ENCODE results near the gene PFKFB4. TPM values are rescaled to one million over a fixed set of nuclear protein-coding genes. Genes with fewer than 3 reads are reported as not detected.

PFKFB4 gene
- total RNA-seq, 1 experiment from 2014 or later, result 20.3 TPM

- POLR2A ChIA-PET, result no interaction called here
- TF ChIP-seq EZH2 (IDR thresholded peaks at IDR 0.05) (no peak), ATF3 (IDR thresholded peaks at IDR 0.05) (no peak), SP1 (IDR thresholded peaks at IDR 0.05; ENCODE audit: low read depth) (no peak)
- no peak overlapping the region for H2AFZ ChIP-seq (ENCODE audit: low read depth, low read length, poor library complexity, severe bottlenecking)
- CTCF ChIA-PET, result no interaction called here
- no peaks in the 10 kb centered on the region for H4K20me1 ChIP-seq (ENCODE audit: insufficient read depth)
- no peaks in the 10 kb centered on the region for H3K27me3 ChIP-seq (ENCODE audit: insufficient read depth, low read length)
- no peak overlapping the region for H3K27ac ChIP-seq (ENCODE audit: low read depth, low read length)
- no peaks in the 10 kb centered on the region for H3K36me3 ChIP-seq (ENCODE audit: control insufficient read depth in 1 of 2, insufficient read depth in 2 of 2, low read length in 2 of 2)
- no peak for ATAC-seq
- intact Hi-C loops (cut with micrococcal nuclease), result no loop called here
- BruUV-seq (replicated peaks), result no TSS peak
- H3K79me2 ChIP-seq (ENCODE audit: insufficient read depth, low read length), result no peaks in the 10 kb centered on the region
- no peaks in the 10 kb centered on the region for H3K9me3 ChIP-seq (ENCODE audit: control insufficient read depth in 1 of 2, insufficient read depth in 1 of 2, low read depth in 1 of 2, low read length in 2 of 2)
- no peak for DNase-seq (ENCODE audit: low read depth, low spot score)
- no peak overlapping the region for H3K9ac ChIP-seq (ENCODE audit: low read length)
- peaks cover 15 to 23% of the 10 kb centered on the region in 2 experiments for H3K4me1 ChIP-seq (ENCODE audit: control insufficient read depth in 1 of 2, insufficient read depth in 2 of 2, low read length in 2 of 2)
- RAD21 ChIA-PET (ENCODE audit: low non-redundant PET in 1 of 2, low total read pairs in 2 of 2, uncharacterized antibody in 2 of 2, unreplicated experiment in 2 of 2), result no interaction called here
- no peaks in the 10 kb centered on the region for H3K9me2 ChIP-seq (ENCODE audit: insufficient read depth)
- H3K4me2 ChIP-seq (ENCODE audit: low read length), result no peak overlapping the region
- no peak overlapping the region for H3K4me3 ChIP-seq (replicated peaks in 1 of 2; ENCODE audit: low read depth in 1 of 2, low read length in 2 of 2)
Measured at GRCh38 chr3:48569808-48570450, 13.3 kb upstream of the PFKFB4 start.

- intact Hi-C loops (cut with micrococcal nuclease), result no loop called here
- no TSS peak for BruUV-seq (replicated peaks)
- Histone ChIP-seq H3K4me3 (replicated peaks in 1 of 2; ENCODE audit: low read depth in 1 of 2, low read length in 2 of 2) (no peak overlapping the region), H3K79me2 (ENCODE audit: insufficient read depth, low read length) (no peaks in the 10 kb centered on the region), H3K4me2 (ENCODE audit: low read length) (no peak overlapping the region), H3K9me3 (ENCODE audit: control insufficient read depth in 1 of 2, insufficient read depth in 1 of 2, low read depth in 1 of 2, low read length in 2 of 2) (no peaks in the 10 kb centered on the region), H4K20me1 (ENCODE audit: insufficient read depth) (no peaks in the 10 kb centered on the region), H3K36me3 (ENCODE audit: control insufficient read depth in 1 of 2, insufficient read depth in 2 of 2, low read length in 2 of 2) (no peaks in the 10 kb centered on the region), H3K4me1 (ENCODE audit: control insufficient read depth in 1 of 2, insufficient read depth in 2 of 2, low read length in 2 of 2) (peaks cover 19 to 28% of the 10 kb centered on the region in 2 experiments), H2AFZ (ENCODE audit: low read depth, low read length, poor library complexity, severe bottlenecking) (no peak overlapping the region), H3K9me2 (ENCODE audit: insufficient read depth) (no peaks in the 10 kb centered on the region), H3K9ac (ENCODE audit: low read length) (no peak overlapping the region), H3K27me3 (ENCODE audit: insufficient read depth, low read length) (no peaks in the 10 kb centered on the region), H3K27ac (ENCODE audit: low read depth, low read length) (no peak overlapping the region)
- no peak for DNase-seq (ENCODE audit: low read depth, low spot score)
- TF ChIP-seq TCF7L2 (IDR thresholded peaks at IDR 0.05; ENCODE audit: borderline replicate concordance, extremely low read depth, insufficient read depth, insufficient read length) (no peak), ZNF274 (IDR thresholded peaks at IDR 0.05; ENCODE audit: low read depth, low read length) (no peak), ZBTB33 (IDR thresholded peaks at IDR 0.05; ENCODE audit: extremely low read depth, insufficient replicate concordance, low read length) (no peak), ELF1 (IDR thresholded peaks at IDR 0.05; ENCODE audit: borderline replicate concordance, low read depth) (no peak), ZFX (IDR thresholded peaks at IDR 0.05) (no peak)
- CTCF ChIA-PET, result no interaction called here
- no peak for ATAC-seq
- POLR2A ChIA-PET, result no interaction called here
- RAD21 ChIA-PET (ENCODE audit: low non-redundant PET in 1 of 2, low total read pairs in 2 of 2, uncharacterized antibody in 2 of 2, unreplicated experiment in 2 of 2), result no interaction called here
Measured at GRCh38 chr3:48569400-48569799, 12.8 kb upstream of the PFKFB4 start.
